CD4-positive, alpha-beta T cell (primary cell): ENCODE results near the gene ENDOU. TPM values are rescaled to one million over a fixed set of nuclear protein-coding genes. Genes with fewer than 3 reads are reported as not detected.

Experiments used
- ATAC-seq: fragments of 200-7000 bp; cut with Tn5 transposase; one replicate; pipeline ENCODE4 v1.10.0; 2022; ENCODE audit warnings: mild to moderate bottlenecking; ENCODE audit not compliant: poor library complexity
- CTCF ChIA-PET: fragments of 350-600 bp; sonication (Branson Sonifier 250); formaldehyde crosslinking; loops from one replicate; lab custom pipeline; 2021; ENCODE audit warnings: antibody characterized with exemption, inconsistent platforms; lab: Charles Lee
- POLR2A ChIA-PET: fragments of 350-600 bp; sonication (Branson Sonifier 250); formaldehyde crosslinking; loops from one replicate; lab custom pipeline; 2021; ENCODE audit warnings: antibody characterized with exemption, inconsistent platforms; lab: Charles Lee
- DNase-seq, 14 experiments: peaks; one replicate each; pipeline ENCODE4 v3.0.0-alpha.2; 2013 to 2020; ENCODE audit warnings: mixed read lengths in 2 of 14
- H3K27ac ChIP-seq, 2 donors: one replicate each; pipeline versions ENCODE4 v1.5.1 to v1.7.0; 2013; ENCODE audit warnings: low read length in 2 of 2, low read depth in 1 of 2, mild to moderate bottlenecking in 1 of 2
- H3K27me3 ChIP-seq, 2 experiments: 1 replicate in 1 of 2; 2 replicates in 1 of 2; pipeline versions ENCODE4 v1.6.1 to v1.7.0; 2013; ENCODE audit warnings: low read length in 2 of 2, control low read depth in 1 of 2, mild to moderate bottlenecking in 1 of 2, moderate library complexity in 1 of 2; ENCODE audit not compliant: insufficient read depth in 2 of 2, control insufficient read depth in 1 of 2
- H3K36me3 ChIP-seq: one replicate; pipeline ENCODE4 v1.6.1; 2013; ENCODE audit warnings: low read length, control low read depth; ENCODE audit not compliant: insufficient read depth
- H3K4me1 ChIP-seq: one replicate; pipeline ENCODE4 v1.6.1; 2013; ENCODE audit warnings: low read length, control low read depth; ENCODE audit not compliant: insufficient read depth
- H3K4me3 ChIP-seq: one replicate; pipeline ENCODE4 v1.5.1; 2013; ENCODE audit warnings: mild to moderate bottlenecking, low read length, moderate library complexity
- H3K9me3 ChIP-seq, 2 experiments: 1 replicate in 1 of 2; 2 replicates in 1 of 2; pipeline versions ENCODE4 v1.6.1 to v1.7.0; 2013; ENCODE audit warnings: low read length in 2 of 2, mild to moderate bottlenecking in 2 of 2, control low read depth in 1 of 2, moderate library complexity in 1 of 2; ENCODE audit not compliant: control insufficient read depth in 1 of 2, insufficient read depth in 1 of 2
- H3K27ac Mint-ChIP-seq: one replicate; pipeline ENCODE4 v1.8.0; 2020; ENCODE audit warnings: mixed read lengths
- H3K27me3 Mint-ChIP-seq: one replicate; pipeline ENCODE4 v1.8.0; 2021; ENCODE audit warnings: mixed read lengths
- H3K36me3 Mint-ChIP-seq: one replicate; pipeline ENCODE4 v1.8.0; 2021; ENCODE audit warnings: low read depth, mixed read lengths
- H3K4me1 Mint-ChIP-seq: one replicate; pipeline ENCODE4 v1.8.0; 2021; ENCODE audit warnings: low read depth, mixed read lengths
- H3K4me3 Mint-ChIP-seq: one replicate; pipeline ENCODE4 v1.8.0; 2020; ENCODE audit warnings: mild to moderate bottlenecking, mixed read lengths
- H3K9me3 Mint-ChIP-seq: one replicate; pipeline ENCODE4 v1.8.0; 2020; ENCODE audit warnings: mixed read lengths
- CTCF ChIP-seq: fragments of 200-600 bp; IDR thresholded peaks from one replicate; pipeline ENCODE4 v1.8.0; 2022; ENCODE audit warnings: antibody characterized with exemption, mild to moderate bottlenecking
- intact Hi-C, 2 experiments: fragments of 100-400 bp; cut with DNase I in 1 of 2; cut with micrococcal nuclease in 1 of 2; formaldehyde crosslinking; loops; one replicate each; pipeline versions ENCODE4 v1.15.1 to v1.9.0; 2023 to 2025; cut with DNase I, micrococcal nuclease
- total RNA-seq, 174 experiments: library from RNA in 2 of 174; stranded (reverse) in 2 of 174; gene quantifications; one replicate each; pipeline ENCODE4 v1.2.3 and lab custom pipeline; 2021 to 2026

Gene ENDOU
- total RNA-seq, 2 experiments from 2014 or later: not detected

- CTCF ChIA-PET: interaction anchor here (1.6 to 9.5 kb wide), 5 partner anchors 10 to 70 kb away, joined by 5 to 157 read pairs (median 31); partner anchors contain the start of gene RAPGEF3
- Histone ChIP-seq H3K4me1 (peaks cover 16% of the 10 kb centered on the region), H3K27ac (no peak overlapping the region), H3K4me3 (no peak overlapping the region), H3K36me3 (no peaks in the 10 kb centered on the region), H3K27me3 (no peaks in the 10 kb centered on the region), H3K9me3 (no peaks in the 10 kb centered on the region)
- ATAC-seq (no peak), DNase-seq (no peak)
- POLR2A ChIA-PET: interaction anchor here (1.7 to 3.3 kb wide), 4 partner anchors 10 to 27 kb away, joined by 4 to 15 read pairs (median 8); partner anchors contain the start of gene RAPGEF3
- Mint-ChIP-seq H3K4me3 (no peak overlapping the region), H3K4me1 (peaks cover 24% of the 10 kb centered on the region), H3K27ac (no peak overlapping the region), H3K9me3 (no peaks in the 10 kb centered on the region), H3K27me3 (no peaks in the 10 kb centered on the region), H3K36me3 (no peaks in the 10 kb centered on the region)
- intact Hi-C loops: loop anchor here in 1 of 2 experiments (5.0 kb wide), 1 partner anchor 116 kb away; no protein-coding TSS in a partner anchor
- TF ChIP-seq CTCF: no peak
Measured at GRCh38 chr12:47768323-47768811, 43.1 kb upstream of the ENDOU start.

- H3K4me3 Mint-ChIP-seq: no peak overlapping the region
- no peaks in the 10 kb centered on the region for H3K36me3 Mint-ChIP-seq
Measured at GRCh38 chr12:47767216-47767724, 42.0 kb upstream of the ENDOU start.

More at GRCh38 chr12:47767216-47767724, 42.0 kb upstream of the ENDOU start:
- intact Hi-C loops: loop anchor here (1.0 to 5.0 kb wide), 4 partner anchors 22 to 115 kb away; no protein-coding TSS in a partner anchor
- H3K9me3 Mint-ChIP-seq: no peaks in the 10 kb centered on the region
- H3K4me3 ChIP-seq: no peak overlapping the region
- ATAC-seq: peak; percentile 80
- peak; percentile 31 for TF ChIP-seq CTCF
- H3K27me3 Mint-ChIP-seq: no peaks in the 10 kb centered on the region
- H3K27ac Mint-ChIP-seq: no peak overlapping the region
- DNase-seq: peak; percentile 48 to 86 (median 67)
- peaks cover 19% of the 10 kb centered on the region for H3K4me1 Mint-ChIP-seq
- ChIA-PET CTCF (interaction anchor here (0.6 to 9.5 kb wide), 18 partner anchors 10 to 95 kb away, joined by 3 to 157 read pairs (median 4); partner anchors contain the start of gene RAPGEF3), POLR2A (interaction anchor here (1.9 to 3.3 kb wide), 3 partner anchors 9 to 25 kb away, joined by 4 to 15 read pairs (median 11); partner anchors contain the start of gene RAPGEF3)
- H3K4me1 ChIP-seq: peaks cover 9% of the 10 kb centered on the region
- no peaks in the 10 kb centered on the region for H3K36me3 ChIP-seq
- no peaks in the 10 kb centered on the region for H3K27me3 ChIP-seq
- H3K9me3 ChIP-seq: no peaks in the 10 kb centered on the region
- no peak overlapping the region for H3K27ac ChIP-seq
